GM12875 (cell line): Measurements from ENCODE around the gene EVA1C.

Experiments
- H3K4me3 ChIP-seq: one replicate; pipeline ENCODE4 v1.5.1; 2011; ENCODE audit warnings: low read depth, low read length, control low read depth
- TF ChIP-seq, protein P1 (sequence below): IDR thresholded peaks from 2 replicates; pipeline ENCODE4 v1.5.1; 2011; ENCODE audit warnings: low read depth, mild to moderate bottlenecking, control low read depth, inconsistent platforms, low read length, moderate library complexity, borderline replicate concordance; ENCODE audit not compliant: insufficient read depth

EVA1C gene

GRCh38 chr21:32391755-32392154 is 20.8 kb upstream of the EVA1C start:
- peak overlapping the region; percentile 92 for H3K4me3 ChIP-seq
- TF ChIP-seq, protein P1, sequence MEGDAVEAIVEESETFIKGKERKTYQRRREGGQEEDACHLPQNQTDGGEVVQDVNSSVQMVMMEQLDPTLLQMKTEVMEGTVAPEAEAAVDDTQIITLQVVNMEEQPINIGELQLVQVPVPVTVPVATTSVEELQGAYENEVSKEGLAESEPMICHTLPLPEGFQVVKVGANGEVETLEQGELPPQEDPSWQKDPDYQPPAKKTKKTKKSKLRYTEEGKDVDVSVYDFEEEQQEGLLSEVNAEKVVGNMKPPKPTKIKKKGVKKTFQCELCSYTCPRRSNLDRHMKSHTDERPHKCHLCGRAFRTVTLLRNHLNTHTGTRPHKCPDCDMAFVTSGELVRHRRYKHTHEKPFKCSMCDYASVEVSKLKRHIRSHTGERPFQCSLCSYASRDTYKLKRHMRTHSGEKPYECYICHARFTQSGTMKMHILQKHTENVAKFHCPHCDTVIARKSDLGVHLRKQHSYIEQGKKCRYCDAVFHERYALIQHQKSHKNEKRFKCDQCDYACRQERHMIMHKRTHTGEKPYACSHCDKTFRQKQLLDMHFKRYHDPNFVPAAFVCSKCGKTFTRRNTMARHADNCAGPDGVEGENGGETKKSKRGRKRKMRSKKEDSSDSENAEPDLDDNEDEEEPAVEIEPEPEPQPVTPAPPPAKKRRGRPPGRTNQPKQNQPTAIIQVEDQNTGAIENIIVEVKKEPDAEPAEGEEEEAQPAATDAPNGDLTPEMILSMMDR = no peak

DNA sequence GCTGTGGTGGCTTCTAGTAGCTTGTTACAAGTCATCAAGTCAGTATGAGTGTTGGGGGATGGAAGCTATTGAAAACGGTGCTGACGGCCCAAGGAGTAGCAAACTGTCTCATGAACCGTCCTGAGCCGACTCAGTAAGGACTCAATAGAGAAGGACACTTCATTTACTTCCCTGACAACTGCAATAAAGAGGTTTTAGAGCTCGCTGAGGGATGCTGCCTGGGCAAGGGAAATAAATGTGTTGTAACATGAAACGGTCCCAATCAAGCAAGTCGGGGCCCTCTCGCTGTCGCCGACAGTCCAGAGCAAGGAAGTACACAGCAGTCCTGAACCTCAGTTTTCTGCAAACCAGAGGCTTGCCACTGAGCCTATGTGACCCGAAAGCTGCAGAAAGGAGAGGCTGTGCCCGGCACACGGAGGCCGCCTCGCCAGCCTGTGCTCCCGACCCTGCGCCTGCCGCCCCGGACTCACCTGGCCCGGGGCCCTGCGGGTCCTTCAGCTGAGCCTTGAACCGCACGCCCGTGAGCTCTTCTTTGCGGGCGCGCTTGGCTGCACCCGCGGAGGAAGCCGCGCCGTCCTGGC is 20.1 kb upstream of the EVA1C start:
- TF ChIP-seq, protein P1 = no peak

GRCh38 chr21:32392880-32393676 is 19.4 kb upstream of the EVA1C start, which contains the start of gene URB1:
Gene URB1 (minus strand): TSS chr21:32393012. CDS start chr21:32392910, 102 bp downstream.
- TF ChIP-seq, protein P1 = no peak

More for the DNA sequence above, 20.1 kb upstream of the EVA1C start:
- H3K4me3 ChIP-seq = peak overlapping the region; percentile 92

GRCh38 chr21:32393677-32394001 is 18.9 kb upstream of the EVA1C start:
- H3K4me3 ChIP-seq = peak overlapping the region; percentile 92
- TF ChIP-seq, protein P1 = no peak

More at GRCh38 chr21:32392880-32393676, 19.4 kb upstream of the EVA1C start, which contains the start of gene URB1:
- peak within 1 kb of the TSS; percentile 92 for H3K4me3 ChIP-seq

- H3K4me3 ChIP-seq = no peak overlapping the region
- TF ChIP-seq, protein P1 = peak; percentile 47; the same call in 1 of the 2 replicates
These were observed 9.2 kb upstream of the EVA1C start for GRCh38 chr21:32403201-32403777.

- TF ChIP-seq, protein P1 = no peak
- H3K4me3 ChIP-seq = no peak overlapping the region
These were observed 6.1 kb upstream of the EVA1C start for GRCh38 chr21:32406405-32406804.
